ENCODE measurements around the gene USH2A.

USH2A gene

DNA sequence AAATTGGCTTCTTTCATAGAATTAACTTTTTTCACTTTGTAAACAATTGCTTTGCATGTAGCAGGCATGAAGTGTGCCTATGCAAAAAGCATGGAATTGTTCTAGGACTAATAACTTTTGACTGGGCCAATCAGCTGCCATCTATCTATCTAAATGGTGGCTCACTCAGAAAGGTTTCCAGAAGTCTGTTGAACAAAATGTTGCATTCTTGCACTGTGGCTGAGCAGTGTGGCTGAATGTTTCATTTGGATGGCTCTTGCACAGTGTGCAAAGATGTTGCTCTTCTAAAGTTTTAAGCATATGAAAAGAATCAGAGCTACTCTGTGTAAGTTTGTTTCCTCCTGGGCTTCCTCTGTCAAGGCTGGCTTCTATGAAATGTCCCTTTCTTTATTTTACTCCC lies 642.6 kb downstream of the USH2A start:
- ChIA-PET CTCF (no interaction called here), POLR2A (no interaction called here)
- Histone ChIP-seq H3K27ac (ENCODE audit: extremely low read depth, low read depth, low read length) (no peak overlapping the region), H3K9me3 (ENCODE audit: control insufficient read depth, insufficient read depth, low read depth, low read length) (no peaks in the 10 kb centered on the region), H3K4me1 (ENCODE audit: control insufficient read depth, insufficient read depth, low read length) (no peaks in the 10 kb centered on the region), H3K36me3 (ENCODE audit: control insufficient read depth in 2 of 2, insufficient read depth in 1 of 2, low read length in 2 of 2) (no peaks in the 10 kb centered on the region), H3K4me3 (ENCODE audit: low read depth, low read length) (no peak overlapping the region)
- TF ChIP-seq ZNF350 (tag by site-specific recombination; IDR thresholded peaks at IDR 0.05) (no peak), ELK4 (IDR thresholded peaks at IDR 0.05; ENCODE audit: borderline replicate concordance, low read depth, low read length) (no peak), ZNF404 (tag by site-specific recombination; IDR thresholded peaks at IDR 0.05) (no peak), ZBTB6 (tag by site-specific recombination; IDR thresholded peaks at IDR 0.05) (no peak), ZBTB20 (tag by site-specific recombination; IDR thresholded peaks at IDR 0.05) (no peak), GLI2 (tag by site-specific recombination; IDR thresholded peaks at IDR 0.05; ENCODE audit: borderline replicate concordance, low read depth) (no peak), ZNF561 (tag by site-specific recombination; IDR thresholded peaks at IDR 0.05; ENCODE audit: borderline replicate concordance) (no peak), ZNF146 (tag by site-specific recombination; IDR thresholded peaks at IDR 0.05) (no peak), ZNF174 (tag by site-specific recombination; IDR thresholded peaks at IDR 0.05) (no peak), TRIM28 (IDR thresholded peaks at IDR 0.05; ENCODE audit: borderline replicate concordance, low read length) (no peak), ZFP41 (tag by site-specific recombination; IDR thresholded peaks at IDR 0.05; ENCODE audit: borderline replicate concordance) (no peak), ZNF148 (tag by site-specific recombination; IDR thresholded peaks at IDR 0.05; ENCODE audit: borderline replicate concordance) (no peak), ZEB2 (tag by site-specific recombination; IDR thresholded peaks at IDR 0.05) (no peak), ZNF121 (tag by site-specific recombination; IDR thresholded peaks at IDR 0.05) (no peak), ZNF184 (tag by site-specific recombination; IDR thresholded peaks at IDR 0.05) (no peak), GFI1B (tag by site-specific recombination; IDR thresholded peaks at IDR 0.05) (no peak), ZNF626 (tag by site-specific recombination; IDR thresholded peaks at IDR 0.05) (no peak), ATF2 (tag by site-specific recombination; IDR thresholded peaks at IDR 0.05; ENCODE audit: low read depth) (no peak)
- TF ChIP-seq, protein P1, sequence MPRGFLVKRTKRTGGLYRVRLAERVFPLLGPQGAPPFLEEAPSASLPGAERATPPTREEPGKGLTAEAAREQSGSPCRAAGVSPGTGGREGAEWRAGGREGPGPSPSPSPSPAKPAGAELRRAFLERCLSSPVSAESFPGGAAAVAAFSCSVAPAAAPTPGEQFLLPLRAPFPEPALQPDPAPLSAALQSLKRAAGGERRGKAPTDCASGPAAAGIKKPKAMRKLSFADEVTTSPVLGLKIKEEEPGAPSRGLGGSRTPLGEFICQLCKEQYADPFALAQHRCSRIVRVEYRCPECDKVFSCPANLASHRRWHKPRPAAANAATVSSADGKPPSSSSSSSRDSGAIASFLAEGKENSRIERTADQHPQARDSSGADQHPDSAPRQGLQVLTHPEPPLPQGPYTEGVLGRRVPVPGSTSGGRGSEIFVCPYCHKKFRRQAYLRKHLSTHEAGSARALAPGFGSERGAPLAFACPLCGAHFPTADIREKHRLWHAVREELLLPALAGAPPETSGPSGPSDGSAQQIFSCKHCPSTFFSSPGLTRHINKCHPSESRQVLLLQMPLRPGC (tag by site-specific recombination; IDR thresholded peaks at IDR 0.05): no peak
- TF ChIP-seq, protein P2, sequence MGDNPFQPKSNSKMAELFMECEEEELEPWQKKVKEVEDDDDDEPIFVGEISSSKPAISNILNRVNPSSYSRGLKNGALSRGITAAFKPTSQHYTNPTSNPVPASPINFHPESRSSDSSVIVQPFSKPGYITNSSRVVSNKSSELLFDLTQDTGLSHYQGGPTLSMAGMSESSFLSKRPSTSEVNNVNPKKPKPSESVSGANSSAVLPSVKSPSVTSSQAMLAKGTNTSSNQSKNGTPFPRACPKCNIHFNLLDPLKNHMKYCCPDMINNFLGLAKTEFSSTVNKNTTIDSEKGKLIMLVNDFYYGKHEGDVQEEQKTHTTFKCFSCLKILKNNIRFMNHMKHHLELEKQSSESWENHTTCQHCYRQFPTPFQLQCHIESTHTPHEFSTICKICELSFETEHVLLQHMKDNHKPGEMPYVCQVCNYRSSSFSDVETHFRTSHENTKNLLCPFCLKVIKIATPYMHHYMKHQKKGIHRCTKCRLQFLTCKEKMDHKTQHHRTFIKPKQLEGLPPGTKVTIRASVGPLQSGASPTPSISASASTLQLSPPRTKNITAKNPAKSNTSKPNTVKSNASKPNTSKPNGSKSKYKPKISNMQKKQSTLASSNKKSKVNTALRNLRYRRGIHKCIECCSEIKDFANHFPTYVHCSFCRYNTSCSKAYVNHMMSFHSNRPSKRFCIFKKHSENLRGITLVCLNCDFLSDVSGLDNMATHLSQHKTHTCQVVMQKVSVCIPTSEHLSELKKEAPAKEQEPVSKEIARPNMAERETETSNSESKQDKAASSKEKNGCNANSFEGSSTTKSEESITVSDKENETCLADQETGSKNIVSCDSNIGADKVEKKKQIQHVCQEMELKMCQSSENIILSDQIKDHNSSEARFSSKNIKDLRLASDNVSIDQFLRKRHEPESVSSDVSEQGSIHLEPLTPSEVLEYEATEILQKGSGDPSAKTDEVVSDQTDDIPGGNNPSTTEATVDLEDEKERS (tag by site-specific recombination; IDR thresholded peaks at IDR 0.05): no peak

Data from HEK293 (cell line).